ENCODE data around the gene ZBTB9.

The ZBTB9 gene

GRCh38 chr6:33419580-33420490, 34.5 kb upstream of the ZBTB9 start, which contains the start of gene SYNGAP1:
SYNGAP1 (plus strand) TSS chr6:33420065; CDS start chr6:33420265, 200 bp downstream.
- H3K27me3 ChIP-seq (ENCODE audit: insufficient read depth, poor library complexity, severe bottlenecking): no peaks in the 10 kb centered on the region
- no peak for TF ChIP-seq GABPA (IDR thresholded peaks at IDR 0.05; ENCODE audit: low read depth)
- no peak for TF ChIP-seq POLR2AphosphoS5 (IDR thresholded peaks at IDR 0.05; ENCODE audit: low read depth)
- TF ChIP-seq SPI1 (IDR thresholded peaks at IDR 0.05; ENCODE audit: borderline replicate concordance, low read depth): no peak
- TF ChIP-seq, protein P1, sequence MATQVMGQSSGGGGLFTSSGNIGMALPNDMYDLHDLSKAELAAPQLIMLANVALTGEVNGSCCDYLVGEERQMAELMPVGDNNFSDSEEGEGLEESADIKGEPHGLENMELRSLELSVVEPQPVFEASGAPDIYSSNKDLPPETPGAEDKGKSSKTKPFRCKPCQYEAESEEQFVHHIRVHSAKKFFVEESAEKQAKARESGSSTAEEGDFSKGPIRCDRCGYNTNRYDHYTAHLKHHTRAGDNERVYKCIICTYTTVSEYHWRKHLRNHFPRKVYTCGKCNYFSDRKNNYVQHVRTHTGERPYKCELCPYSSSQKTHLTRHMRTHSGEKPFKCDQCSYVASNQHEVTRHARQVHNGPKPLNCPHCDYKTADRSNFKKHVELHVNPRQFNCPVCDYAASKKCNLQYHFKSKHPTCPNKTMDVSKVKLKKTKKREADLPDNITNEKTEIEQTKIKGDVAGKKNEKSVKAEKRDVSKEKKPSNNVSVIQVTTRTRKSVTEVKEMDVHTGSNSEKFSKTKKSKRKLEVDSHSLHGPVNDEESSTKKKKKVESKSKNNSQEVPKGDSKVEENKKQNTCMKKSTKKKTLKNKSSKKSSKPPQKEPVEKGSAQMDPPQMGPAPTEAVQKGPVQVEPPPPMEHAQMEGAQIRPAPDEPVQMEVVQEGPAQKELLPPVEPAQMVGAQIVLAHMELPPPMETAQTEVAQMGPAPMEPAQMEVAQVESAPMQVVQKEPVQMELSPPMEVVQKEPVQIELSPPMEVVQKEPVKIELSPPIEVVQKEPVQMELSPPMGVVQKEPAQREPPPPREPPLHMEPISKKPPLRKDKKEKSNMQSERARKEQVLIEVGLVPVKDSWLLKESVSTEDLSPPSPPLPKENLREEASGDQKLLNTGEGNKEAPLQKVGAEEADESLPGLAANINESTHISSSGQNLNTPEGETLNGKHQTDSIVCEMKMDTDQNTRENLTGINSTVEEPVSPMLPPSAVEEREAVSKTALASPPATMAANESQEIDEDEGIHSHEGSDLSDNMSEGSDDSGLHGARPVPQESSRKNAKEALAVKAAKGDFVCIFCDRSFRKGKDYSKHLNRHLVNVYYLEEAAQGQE (IDR thresholded peaks at IDR 0.05; ENCODE audit: insufficient replicate concordance, low read depth): no peak
- TF ChIP-seq, protein P2, sequence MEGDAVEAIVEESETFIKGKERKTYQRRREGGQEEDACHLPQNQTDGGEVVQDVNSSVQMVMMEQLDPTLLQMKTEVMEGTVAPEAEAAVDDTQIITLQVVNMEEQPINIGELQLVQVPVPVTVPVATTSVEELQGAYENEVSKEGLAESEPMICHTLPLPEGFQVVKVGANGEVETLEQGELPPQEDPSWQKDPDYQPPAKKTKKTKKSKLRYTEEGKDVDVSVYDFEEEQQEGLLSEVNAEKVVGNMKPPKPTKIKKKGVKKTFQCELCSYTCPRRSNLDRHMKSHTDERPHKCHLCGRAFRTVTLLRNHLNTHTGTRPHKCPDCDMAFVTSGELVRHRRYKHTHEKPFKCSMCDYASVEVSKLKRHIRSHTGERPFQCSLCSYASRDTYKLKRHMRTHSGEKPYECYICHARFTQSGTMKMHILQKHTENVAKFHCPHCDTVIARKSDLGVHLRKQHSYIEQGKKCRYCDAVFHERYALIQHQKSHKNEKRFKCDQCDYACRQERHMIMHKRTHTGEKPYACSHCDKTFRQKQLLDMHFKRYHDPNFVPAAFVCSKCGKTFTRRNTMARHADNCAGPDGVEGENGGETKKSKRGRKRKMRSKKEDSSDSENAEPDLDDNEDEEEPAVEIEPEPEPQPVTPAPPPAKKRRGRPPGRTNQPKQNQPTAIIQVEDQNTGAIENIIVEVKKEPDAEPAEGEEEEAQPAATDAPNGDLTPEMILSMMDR (IDR thresholded peaks at IDR 0.05; ENCODE audit: insufficient read depth, low read length): no peak
- peak within 1 kb of the TSS; percentile 90 for H3K27ac ChIP-seq (replicated peaks)
- H3K4me3 ChIP-seq (replicated peaks; ENCODE audit: insufficient read depth, low read length): no peak within 1 kb of the TSS
- no peak for DNase-seq (ENCODE audit: low read depth in 1 of 2, low spot score in 1 of 2)

DNA sequence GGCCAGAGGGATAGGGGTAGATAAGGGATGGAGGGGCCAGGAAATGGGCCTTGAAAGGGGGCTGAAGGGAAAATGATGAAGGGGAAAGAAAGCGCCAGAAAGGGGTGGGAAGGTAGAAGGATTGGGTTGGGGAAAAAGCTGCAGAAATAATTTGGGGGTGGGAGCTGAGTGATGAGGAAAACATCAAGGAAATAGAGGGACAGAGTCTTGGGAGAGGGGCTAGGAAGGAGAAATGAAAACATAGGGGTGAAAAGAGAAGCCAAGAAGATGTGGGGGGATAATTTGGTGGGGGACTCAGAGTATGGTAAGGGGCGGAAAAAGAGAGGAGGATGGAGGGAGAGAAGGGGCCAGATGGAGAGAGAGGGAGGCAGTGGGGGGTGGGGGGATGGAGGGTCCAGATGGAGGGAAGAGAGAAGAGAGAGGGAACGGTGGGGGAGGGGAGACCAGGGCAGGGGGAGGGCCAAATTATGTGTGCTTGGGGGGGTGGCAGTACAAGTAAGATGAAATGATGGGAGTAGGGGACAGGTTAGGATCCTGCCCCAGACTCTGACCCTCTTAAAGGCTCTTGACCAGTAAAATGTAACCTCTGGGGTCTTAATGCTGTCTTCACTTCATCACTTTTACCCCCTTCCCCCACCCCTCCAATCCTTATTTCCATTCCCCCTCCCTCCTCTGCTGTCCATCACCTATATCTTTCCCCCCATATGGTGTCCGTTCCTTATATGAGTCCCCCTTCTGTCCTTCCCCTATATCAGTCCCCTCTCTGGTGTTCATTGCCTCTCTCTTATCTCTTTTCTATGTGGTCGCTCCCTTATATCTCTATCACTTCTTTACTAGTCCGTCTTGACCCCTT, 33.7 kb upstream of the ZBTB9 start:
- H3K27ac ChIP-seq (replicated peaks): no peak overlapping the region
- H3K4me3 ChIP-seq (replicated peaks; ENCODE audit: insufficient read depth, low read length): no peak overlapping the region
- TF ChIP-seq GABPA (IDR thresholded peaks at IDR 0.05; ENCODE audit: low read depth) (peak; percentile 42; the same call in 1 of the 2 replicates), POLR2AphosphoS5 (IDR thresholded peaks at IDR 0.05; ENCODE audit: low read depth) (no peak)
- TF ChIP-seq, protein P1 (IDR thresholded peaks at IDR 0.05; ENCODE audit: insufficient replicate concordance, low read depth): no peak
- TF ChIP-seq, protein P2 (IDR thresholded peaks at IDR 0.05; ENCODE audit: insufficient read depth, low read length): no peak
- no peaks in the 10 kb centered on the region for H3K27me3 ChIP-seq (ENCODE audit: insufficient read depth, poor library complexity, severe bottlenecking)
- DNase-seq (ENCODE audit: low read depth in 1 of 2, low spot score in 1 of 2): no peak

- Histone ChIP-seq H3K4me3 (replicated peaks; ENCODE audit: insufficient read depth, low read length) (no peak overlapping the region), H3K27ac (replicated peaks) (no peak overlapping the region), H3K27me3 (ENCODE audit: insufficient read depth, poor library complexity, severe bottlenecking) (no peaks in the 10 kb centered on the region)
- TF ChIP-seq GABPA (IDR thresholded peaks at IDR 0.05; ENCODE audit: low read depth) (no peak), POLR2AphosphoS5 (IDR thresholded peaks at IDR 0.05; ENCODE audit: low read depth) (no peak), SPI1 (IDR thresholded peaks at IDR 0.05; ENCODE audit: borderline replicate concordance, low read depth) (no peak)
- TF ChIP-seq, protein P2 (IDR thresholded peaks at IDR 0.05; ENCODE audit: insufficient read depth, low read length): no peak
- TF ChIP-seq, protein P1 (IDR thresholded peaks at IDR 0.05; ENCODE audit: insufficient replicate concordance, low read depth): no peak
- DNase-seq (ENCODE audit: low read depth in 1 of 2, low spot score in 1 of 2): no peak
Measured at GRCh38 chr6:33421344-33421643, 33.1 kb upstream of the ZBTB9 start.
